ENCODE measurements around the gene FBXO3.
"Not testable (repeated sequence)": the region's sequence is repeated elsewhere in the genome, so short reads cannot be mapped to it uniquely, and the experiment has no call there.

GRCh38 chr11:33729072-33729664 lies 45.2 kb downstream of the FBXO3 start:
- not testable (repeated sequence) for TF ChIP-seq POLR2A (IDR thresholded peaks at IDR 0.05; ENCODE audit: low read depth); CTCF (IDR thresholded peaks at IDR 0.05); POLR2AphosphoS5 (IDR thresholded peaks at IDR 0.05); EP300 (IDR thresholded peaks at IDR 0.05)
